ENCODE measurements around the gene KCNJ14.
A peak's percentile ranks its signal among the peaks of the same experiment; 100 is the strongest.
"Not testable (repeated sequence)": the region's sequence is repeated elsewhere in the genome, so short reads cannot be mapped to it uniquely, and the experiment has no call there.

The KCNJ14 gene

DNA sequence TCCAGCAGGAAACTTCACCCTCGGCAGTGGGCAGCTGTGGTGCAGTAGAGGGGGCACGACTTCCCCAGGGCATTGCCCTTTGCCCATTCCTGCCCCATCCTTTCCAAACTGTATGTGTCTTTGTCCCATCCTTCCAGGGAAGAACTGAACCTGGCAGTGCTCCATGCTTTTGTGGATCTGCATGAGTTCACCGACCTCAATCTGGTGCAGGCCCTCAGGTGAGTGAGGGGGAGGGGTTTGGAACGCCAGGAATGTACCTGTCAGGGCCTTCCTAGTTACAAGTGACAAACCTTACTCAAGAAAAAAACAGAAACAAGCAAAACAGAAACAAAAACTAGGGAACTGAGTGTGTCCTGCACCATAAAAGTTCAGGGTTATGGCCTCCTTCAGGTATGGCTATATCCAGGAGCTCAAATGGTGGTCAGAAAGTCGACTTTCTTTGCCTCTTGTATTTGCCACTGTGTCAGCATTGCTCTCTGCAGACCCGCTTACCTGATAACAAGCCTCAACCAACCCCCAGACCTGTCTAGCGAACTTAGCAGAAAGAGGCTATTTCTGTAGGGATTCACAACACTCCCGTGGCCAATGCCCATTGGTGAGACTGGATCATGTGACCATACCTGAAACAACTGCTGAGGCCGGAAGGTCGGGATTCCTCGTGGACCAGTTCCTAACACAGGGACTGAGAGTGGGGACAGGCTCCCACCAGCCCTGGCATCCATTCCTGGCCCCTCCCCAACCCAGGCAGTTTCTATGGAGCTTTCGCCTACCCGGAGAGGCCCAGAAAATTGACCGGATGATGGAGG, 18.0 kb downstream of the KCNJ14 start:
- no peak for DNase-seq

DNA sequence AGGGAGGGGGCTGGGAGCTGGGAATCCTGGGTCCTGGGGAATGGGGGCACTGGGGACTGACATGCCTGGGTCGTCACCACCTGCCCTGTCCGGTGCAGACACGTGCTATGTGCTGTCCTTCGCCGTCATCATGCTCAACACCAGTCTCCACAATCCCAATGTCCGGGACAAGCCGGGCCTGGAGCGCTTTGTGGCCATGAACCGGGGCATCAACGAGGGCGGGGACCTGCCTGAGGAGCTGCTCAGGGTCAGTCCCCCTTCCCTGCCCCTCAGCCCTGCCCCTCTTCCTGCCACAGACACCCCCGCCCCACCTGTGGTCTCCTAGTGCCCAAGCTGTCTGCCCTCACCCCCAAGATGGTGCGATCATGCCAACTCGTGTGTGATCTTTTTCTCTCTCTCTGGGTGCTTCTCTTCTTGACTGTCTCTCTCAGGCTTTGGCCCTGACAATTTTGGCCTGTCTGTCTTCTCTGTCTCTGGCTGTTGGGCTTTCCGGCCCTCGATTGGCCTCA, 18.8 kb downstream of the KCNJ14 start:
- DNase-seq, result no peak

DNA sequence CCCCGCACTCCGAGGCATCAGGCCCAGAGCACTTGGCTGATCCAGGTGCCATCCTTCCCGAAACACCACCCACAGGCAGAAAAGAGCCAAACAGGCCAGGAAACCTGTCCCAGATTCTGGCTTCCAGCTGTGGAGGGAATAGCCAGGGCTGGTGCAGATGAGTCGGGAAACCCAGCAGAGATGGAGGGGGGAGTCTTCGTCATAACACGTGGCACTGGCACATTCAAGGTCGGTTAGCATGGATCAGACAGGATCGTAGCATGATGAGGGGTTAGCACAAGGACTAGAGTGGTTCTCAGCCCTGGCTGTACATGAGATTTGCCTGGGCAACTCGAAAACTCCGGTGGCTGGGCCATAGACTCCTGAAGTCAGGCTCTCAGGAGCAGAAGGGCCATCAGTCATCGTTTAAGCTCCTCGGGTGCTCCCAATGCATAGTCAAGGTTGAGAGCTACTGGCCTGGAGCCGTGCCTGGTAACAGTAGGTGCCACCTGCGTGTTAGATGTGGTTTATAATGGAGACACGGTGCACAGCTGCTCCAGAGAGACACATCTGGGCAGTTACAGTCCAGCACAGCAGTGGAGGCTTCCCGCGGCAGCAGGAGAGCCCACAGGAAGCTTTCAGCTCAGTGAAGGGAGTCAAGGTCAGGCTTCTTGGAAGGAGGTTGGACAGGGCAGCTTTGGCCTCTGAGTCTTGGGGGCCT, 20.1 kb downstream of the KCNJ14 start:
- no peak for DNase-seq

DNA sequence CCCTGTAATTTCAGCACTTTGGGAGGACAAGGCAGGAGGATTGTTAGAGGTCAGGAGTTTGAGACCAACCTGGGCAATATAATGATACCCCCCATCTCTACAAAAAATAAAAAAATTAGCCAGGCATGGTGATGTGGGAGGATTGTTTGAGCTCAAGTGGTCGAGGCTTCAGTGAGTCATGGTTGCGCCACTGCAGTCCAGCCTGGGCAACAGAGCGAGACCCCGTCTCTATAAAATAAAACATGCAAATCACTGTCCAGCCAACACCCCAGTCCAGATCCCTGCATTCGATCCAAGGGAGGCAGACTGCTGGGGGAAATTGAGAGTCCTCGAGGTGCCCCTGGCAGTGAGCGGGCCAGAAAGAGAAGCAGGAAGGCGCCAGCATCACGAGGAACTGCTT, 20.8 kb downstream of the KCNJ14 start:
- no peak for DNase-seq

DNA sequence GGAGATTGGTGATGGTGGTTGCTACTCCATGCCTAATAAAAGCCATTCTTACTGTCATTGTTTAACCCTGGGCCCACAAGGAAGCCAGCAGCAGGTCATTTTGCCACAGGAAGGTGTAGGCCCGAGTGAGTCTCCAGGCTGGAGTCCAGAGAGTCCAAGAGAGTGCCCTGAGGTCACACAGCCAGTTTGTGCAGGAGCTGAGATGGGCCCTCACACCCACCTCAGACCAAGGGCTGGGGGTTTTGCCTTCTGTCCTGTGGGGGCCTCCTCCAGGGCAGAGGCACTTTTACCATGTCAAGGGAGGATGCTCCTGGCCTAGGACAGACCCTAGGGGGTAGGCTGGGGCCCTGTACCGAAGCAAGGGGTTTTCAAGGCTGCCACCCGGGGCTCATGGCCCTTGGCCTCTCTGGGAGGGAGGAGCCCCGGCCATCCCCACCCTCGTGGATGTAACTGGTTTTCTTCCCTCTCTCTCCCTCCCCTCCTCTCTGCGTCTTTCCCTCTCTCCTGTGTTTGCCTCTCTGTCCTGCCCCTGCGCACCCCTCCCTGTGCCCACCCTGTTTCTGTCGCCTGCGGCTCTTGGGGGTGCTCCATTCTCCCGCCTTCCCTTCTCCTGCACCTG, 21.8 kb downstream of the KCNJ14 start:
- no peak for DNase-seq

DNA sequence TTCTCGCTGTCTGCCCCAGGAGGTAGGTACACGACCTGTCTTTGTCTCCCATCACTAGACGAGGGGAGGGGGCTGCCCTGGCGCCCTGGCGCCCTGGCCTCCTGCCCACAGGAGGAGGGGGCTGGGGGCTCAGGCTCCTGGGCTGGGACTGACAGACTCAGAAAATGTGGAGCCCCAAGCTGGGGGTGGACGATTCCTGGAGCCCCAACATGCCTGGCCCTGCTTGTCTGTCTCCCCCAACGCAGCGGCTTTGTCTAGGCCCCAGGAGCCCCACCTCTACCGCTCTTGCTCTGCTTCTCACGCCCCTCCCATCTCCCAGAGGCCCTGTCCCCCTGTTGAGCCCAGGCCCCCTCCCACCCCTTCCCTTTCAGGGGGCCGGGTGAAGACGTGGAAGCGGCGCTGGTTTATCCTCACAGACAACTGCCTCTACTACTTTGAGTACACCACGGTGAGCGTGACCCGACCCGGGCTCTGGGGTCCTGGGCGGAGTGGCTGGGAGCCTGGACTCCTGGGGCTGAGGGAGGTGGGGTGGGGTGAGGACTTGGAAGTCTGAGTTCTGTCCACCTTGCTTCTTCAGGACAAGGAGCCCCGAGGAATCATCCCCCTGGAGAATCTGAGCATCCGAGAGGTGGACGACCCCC, 22.4 kb downstream of the KCNJ14 start:
- DNase-seq, result no peak

DNA sequence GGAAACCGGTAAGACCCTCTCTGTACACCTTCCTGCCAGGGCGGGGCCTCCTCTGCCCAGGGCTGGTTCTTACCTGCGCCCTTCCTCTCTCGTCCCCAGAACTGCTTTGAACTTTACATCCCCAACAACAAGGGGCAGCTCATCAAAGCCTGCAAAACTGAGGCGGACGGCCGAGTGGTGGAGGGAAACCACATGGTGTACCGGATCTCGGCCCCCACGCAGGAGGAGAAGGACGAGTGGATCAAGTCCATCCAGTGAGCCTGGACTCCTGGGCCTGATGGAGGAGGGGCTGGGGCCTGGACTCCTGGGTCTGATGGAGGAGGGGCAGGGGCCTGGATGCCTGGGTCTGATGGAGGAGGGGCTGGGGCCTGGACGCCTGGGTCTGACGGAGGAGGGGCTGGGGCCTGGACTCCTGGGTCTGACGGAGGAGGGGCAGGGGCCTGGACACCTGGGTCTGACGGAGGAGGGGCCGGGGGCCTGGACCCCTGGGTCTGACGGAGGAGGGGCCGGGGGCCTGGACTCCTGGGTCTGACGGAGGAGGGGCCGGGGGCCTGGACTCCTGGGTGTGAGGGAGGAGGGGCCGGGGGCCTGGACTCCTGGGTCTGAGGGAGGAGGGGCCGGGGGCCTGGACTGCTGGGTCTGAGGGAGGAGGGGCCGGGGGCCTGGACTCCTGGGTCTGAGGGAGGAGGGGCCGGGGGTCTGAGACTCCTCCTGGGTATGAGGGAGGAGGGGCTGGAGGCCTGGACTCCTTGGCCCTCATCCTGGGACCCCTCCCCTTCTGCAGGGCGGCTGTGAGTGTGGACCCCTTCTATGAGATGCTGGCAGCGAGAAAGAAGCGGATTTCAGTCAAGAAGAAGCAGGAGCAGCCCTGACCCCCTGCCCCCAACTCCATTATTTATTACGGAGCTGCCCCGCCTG, 23.2 kb downstream of the KCNJ14 start:
- no peak for DNase-seq

DNA sequence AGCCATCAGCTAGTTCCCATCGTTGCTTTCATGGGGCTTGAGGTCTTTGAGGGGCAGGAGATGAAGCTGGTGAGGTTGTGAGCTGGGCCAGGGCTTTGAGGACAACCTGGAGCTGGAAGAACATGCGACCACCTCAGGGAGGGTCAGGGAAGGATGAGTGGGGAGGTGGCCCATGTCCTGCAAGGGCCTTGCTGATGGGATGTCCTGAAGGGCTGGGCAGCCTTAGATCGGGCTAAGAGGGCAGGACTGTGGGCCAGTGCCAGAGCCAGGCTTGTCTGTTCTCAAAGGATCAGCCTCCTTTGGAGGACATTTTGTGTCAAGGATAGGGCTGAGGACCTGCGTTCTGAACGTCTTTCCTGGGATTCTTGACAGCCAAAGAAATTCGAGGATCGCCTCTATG, 24.3 kb downstream of the KCNJ14 start:
- DNase-seq, result no peak

DNA sequence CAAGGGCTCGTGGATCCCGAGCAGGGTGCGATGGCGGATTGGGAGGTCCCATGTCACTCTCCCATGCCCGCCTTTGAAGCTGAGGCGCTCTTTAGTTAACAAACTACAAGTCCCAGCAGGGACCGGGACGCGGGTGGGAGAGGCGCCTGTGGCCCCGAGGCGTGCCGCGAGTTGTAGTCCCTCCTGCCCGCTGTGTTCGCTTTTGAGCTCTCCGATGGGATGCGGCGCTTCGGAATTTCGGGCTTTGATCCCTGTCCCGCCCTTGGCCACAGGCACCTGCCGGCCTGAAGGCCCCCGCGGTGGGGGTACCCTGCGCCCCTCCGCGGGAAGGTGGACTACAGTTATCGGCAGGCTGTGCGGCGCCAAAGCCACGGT, 24.8 kb downstream of the KCNJ14 start:
- DNase-seq, result no peak

DNA sequence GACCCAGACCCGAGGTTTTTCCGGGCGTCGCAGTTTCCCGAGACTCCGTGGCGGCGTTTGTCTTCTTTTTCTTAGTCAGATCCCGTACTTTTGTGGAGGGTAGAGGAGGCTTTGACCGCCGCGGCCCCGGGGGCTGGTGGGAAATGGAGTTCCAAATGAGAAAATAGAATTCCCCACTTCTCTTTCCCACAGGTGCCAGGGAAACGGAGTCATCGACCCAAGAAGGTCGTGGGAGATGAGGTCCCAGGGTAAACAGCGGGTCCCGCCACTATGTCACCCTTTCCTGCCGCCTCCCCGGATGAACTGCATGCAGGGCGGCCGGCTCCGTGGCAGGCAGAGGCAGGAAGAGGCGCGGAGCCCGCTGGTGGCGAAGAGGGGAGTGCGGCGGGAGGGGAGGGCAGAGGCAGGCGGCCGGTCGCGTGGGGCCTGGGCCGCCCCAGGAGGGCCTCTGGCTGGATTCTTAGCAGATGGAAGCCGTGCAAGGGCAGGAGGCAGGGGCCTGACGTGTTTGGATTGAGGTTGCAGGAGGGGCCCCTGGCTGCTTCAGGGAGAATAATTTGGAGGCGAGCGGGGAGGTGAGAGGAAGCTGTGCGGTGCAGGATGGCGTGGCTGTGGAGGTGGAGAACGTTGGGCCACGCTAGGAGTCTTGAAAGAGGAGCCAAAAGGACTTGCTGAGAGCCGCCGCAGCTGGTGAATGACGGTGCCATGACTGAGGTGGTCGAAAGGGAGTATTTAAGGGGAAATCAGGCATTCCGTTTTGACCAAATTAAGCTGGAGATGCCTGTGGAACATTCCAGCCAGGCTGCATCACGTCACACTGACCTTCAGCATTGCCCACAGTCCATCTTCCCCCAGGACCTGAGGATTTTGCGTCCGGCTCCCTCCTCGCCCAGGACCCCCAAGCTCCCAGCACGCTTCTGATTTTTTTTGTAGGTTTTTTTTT, 25.5 kb downstream of the KCNJ14 start:
- DNase-seq, result no peak

DNA sequence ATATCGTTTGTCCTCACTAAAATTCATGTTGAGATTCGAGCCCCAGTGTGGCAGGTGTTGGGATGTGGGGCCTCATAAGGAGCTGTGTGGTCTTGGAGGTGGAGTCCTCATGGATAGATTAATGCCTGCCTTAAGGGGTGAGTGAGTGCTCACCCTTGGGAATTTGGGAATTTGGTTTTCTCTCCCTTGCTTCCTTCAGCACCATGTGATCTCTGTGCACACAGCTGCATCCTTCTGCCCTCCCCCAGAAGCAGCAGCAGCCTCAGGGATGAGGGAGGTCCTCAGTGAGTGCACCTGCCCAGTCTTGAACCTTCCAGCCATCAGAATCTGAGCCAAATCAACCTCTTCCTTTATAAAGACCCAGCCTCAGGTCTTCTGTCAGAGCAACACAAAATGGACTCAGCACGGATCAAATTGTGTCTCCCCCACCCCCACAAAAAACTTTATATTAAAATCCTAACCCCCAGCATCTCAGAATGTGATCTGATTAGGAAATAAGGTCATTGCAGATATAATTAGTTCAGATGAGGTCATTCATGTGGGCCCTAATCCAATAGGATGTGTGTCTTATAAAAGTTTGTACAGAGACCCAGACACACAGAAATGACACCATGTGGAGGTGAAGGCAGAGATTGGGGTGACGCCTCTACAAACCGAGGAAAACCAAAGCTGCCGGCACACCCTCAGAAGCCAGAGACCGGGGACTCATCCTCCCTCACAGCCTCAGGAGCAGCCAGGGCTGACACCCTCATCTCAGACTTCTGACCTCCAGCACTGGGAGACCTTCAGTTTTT, 26.7 kb downstream of the KCNJ14 start:
- DNase-seq, result no peak

DNA sequence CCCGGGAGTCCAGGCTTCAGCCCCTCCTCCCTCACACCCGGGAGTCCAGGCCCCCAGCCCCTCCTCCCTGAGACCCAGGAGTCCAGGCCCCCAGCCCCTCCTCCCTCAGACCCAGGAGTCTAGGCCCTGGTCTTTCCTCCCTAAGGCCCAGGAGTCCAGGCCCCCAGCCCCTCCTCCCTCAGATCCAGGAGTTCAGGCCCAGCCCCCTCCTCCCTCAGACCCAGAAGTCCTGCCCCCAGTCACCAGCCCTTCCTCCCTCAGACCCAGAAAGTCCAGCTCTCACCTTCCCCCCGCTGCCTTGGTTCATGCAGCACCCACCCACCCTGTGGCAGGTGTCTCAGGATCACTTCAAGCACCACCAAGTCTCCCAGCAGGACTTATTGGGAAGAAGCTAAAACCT, 27.9 kb downstream of the KCNJ14 start:
- DNase-seq, result no peak

DNA sequence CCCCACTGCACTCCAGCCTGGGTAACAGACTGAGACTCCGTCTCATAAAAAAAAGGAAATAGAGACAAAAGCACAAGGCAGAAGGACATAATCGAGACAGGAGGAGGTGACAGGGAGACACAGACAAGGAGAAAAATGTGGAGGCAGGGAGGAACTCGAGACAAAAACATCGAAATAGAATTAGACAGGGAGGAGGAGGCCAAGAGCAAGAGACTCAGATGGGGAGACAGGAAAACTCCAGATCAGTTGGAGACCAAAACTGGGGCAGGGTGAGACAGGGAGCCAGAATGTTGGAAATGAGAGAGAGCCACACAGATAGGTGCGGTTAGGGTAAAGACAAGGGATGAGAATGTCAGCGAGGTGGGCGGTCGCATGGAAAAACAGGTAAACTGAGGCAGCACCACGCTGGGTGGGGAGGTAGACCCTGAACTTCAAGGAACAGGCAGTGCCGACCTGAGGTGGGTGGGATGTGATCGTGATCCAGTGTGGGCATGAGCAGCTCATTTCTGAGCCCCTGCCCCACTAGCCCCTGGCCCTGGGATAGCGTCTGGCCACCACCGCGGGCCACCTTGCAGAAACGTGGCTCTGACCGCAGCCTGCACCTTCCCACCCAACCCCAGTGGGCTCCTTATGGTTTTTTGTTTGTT, 29.0 kb downstream of the KCNJ14 start:
- DNase-seq, result no peak

DNA sequence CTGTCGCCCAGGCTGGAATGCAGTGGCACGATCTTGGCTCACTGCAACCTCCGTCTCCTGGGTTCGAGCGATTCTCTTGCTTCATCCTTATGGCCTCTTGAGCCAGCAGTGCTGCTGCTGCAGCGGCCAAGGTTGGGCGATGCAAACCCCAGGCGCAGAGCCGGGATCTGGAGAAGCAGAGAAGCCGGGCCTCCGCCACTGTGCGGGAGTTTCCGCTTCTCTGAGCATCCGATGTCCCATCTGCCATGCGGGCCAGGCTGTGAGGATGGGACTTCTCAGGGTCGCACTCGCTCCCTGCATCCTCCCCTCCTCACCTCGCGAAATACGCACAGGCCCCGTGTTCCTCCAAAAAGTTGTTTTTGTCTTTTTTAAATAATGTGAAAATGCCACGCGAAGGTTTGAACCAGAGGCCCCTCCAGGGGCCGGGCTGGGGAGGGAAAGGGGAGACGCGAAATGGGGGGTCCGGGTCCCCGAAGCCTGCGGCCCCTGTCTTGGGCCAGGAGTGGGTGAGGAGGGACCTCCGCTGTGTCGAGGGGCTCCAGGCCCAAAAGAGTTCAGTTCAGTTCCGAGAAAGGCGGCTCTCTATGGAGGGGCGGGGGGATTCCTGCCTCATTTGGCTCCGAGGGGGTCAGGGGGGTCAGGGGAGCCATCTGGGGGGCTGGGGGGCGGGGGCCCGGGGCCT, 29.7 kb downstream of the KCNJ14 start:
- no peak for DNase-seq

DNA sequence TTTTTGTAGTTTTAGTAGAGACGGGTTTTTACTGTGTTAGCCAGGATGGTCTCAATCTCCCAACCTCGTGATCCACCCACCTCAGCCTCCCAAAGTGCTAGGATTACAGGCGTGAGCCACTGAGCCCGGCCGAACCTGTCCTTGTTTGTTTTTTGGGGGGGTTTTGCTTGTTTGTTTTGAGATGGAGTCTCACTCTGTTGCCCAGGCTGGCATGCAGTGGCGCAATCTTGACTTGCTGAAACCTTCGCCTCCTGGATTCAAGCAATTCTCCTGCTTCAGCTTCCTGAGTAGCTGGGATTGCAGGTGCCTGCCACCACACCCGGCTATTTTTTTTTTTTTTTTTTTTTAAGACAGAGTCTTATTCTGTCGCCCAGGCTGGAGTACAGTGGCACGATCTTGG, 31.3 kb downstream of the KCNJ14 start:
- DNase-seq, result not testable (repeated sequence)

DNA sequence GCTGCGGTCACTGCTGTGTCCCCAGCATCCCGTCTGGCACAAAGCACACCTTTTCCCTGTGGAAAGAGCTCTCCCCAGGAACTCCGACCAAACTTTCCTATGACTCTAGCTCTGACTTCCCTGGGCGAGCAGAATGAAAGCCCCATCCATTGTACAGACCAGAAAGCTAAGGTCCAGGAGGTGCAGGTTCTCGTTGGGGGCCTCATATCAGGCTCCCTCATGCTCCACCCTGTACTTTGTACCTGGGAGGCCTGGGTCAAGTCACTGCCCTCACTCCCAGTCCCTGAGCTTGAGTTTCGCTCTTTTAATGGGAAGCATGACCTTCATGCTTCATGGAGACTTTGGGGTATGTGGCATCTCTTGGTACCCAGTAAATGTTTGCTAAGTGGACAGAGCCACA, 32.2 kb downstream of the KCNJ14 start:
- no peak for DNase-seq

DNA sequence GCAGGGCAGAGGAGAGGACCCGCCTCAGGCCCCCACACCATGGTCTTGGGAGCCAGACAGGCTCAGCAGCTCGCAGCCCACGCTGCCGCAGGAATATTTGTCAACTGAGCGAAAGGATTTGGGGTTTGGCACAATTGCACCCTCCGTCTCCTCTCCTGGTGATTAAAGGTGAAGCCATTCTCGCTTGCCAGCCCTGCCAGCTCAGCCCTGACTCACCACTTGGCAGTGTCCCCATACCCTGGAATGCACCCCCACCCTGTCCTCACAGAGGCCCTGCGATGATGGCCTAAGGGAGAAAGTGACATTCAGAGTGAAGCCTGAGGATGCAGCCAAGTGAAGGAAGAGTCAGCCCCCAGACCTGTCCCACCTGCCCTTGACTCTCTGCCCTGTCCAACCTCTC, 32.6 kb downstream of the KCNJ14 start:
- DNase-seq, result peak; percentile 74

DNA sequence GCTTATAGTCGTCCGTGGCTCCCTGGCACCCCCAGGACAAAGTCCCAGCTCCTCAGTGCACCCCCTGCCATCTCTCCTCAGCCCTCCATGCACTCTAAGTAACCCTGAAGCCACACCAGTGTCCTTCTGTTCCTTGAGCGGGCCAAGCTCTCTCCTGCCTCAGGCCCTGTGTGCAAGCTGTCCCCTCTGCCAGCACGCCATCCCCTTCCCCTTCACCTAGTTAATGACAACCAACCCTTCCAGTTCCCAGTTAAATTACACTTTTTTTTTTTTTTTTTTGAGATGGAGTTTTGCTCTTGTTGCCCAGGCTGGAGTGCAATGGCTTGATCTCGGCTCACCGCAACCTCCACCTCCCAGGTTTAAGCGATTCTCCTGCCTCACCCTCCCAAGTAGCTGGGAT, 33.1 kb downstream of the KCNJ14 start:
- not testable (repeated sequence) for DNase-seq

DNA sequence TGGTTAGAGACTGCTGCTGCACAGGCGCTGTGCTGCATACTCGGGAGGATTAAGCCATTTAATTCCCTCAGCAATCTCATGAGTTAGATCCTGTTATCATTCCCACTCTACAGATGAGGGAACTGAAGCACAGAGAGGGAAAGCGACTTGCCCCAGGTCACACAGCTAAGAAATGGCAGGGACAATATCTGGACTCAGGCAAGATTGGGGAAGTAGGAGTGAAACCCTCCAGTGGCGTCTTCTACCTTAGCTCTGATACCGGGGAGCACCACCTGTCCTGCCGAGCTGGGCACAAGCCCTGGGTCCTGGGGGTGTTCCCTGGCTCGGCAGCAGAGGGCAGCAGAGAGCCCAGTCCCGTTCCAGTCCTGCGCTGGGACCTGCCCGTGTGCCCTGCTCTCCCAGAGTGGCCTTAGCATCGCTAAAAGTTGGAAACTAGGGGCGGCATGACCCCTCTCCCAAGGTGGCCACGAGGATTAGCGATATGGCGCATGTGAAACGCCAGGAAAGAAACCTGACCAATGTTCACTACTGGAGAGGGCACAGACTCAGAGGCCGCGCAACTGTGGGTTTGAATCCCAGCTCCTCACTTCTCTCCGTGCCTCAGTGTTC, 34.3 kb downstream of the KCNJ14 start:
- DNase-seq, result peak; percentile 42

Measured in kidney glomerular epithelial cell (primary cell).